HG03439 (cell line): ENCODE results near the gene MEIG1.
A peak's percentile ranks its signal among the peaks of the same experiment; 100 is the strongest.
"Not testable (repeated sequence)": the region's sequence is repeated elsewhere in the genome, so short reads cannot be mapped to it uniquely, and the experiment has no call there.

Source experiments
- ATAC-seq: cut with Tn5 transposase; IDR thresholded peaks from one replicate; pipeline ENCODE4 v1.9.1; 2021; ENCODE audit warnings: mild to moderate bottlenecking, moderate library complexity; ENCODE audit not compliant: unreplicated experiment

MEIG1 gene

GRCh38 chr10:14954001-14954770 lies 5.0 kb upstream of the MEIG1 start, which contains the start of gene DCLRE1C:
Gene DCLRE1C, minus strand, starts transcription at chr10:14954096. Its CDS starts 86 bp downstream, at chr10:14954010.
- ATAC-seq = peak; percentile 75

GRCh38 chr10:14954934-14955333 lies 4.3 kb upstream of the MEIG1 start:
- no peak for ATAC-seq

GRCh38 chr10:14958872-14959220 lies 342 bp upstream of the MEIG1 start:
- ATAC-seq = no peak

GRCh38 chr10:14967897-14968296 lies 8.7 kb downstream of the MEIG1 start:
- no peak for ATAC-seq

GRCh38 chr10:14971867-14972448 lies 12.8 kb downstream of the MEIG1 start:
- ATAC-seq = no peak

- not testable (repeated sequence) for ATAC-seq
These were observed 15.2 kb downstream of the MEIG1 start for GRCh38 chr10:14974153-14974998.

DNA sequence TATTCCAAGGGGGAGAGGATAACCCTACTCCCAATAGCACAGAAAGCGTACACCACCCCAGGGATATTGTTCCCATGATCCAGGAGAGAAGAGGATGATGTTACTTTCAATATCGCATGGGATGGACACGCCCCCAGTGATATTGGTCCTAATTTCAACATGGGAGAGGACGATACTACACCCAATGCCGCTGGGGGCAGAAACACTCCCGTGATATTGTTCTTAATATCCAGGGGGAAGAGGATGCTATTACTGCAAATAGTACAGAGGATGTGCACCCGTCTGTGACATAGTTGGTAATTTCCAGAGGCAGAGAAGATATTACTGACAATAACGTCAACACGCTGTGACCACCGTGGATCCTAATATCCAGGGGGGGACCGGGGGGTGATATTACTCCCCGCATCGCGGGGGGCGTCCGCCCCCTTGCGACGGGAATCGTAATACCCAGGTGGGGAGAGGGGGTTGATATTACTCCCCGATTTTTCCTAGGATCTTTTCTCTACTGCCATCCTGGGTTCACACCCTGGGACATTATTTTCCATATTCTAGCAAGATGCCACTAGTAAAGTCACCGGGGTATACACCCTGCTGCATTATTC lies 16.6 kb downstream of the MEIG1 start:
- ATAC-seq = no peak

GRCh38 chr10:14982744-14983143 lies 23.6 kb downstream of the MEIG1 start:
- ATAC-seq = no peak

- not testable (repeated sequence) for ATAC-seq
These were observed 30.4 kb downstream of the MEIG1 start for GRCh38 chr10:14989552-14989951.

GRCh38 chr10:14991035-14991749 lies 32.0 kb downstream of the MEIG1 start:
- ATAC-seq = not testable (repeated sequence)

- ATAC-seq = not testable (repeated sequence)
These were observed 33.1 kb downstream of the MEIG1 start for GRCh38 chr10:14992336-14992735.

DNA sequence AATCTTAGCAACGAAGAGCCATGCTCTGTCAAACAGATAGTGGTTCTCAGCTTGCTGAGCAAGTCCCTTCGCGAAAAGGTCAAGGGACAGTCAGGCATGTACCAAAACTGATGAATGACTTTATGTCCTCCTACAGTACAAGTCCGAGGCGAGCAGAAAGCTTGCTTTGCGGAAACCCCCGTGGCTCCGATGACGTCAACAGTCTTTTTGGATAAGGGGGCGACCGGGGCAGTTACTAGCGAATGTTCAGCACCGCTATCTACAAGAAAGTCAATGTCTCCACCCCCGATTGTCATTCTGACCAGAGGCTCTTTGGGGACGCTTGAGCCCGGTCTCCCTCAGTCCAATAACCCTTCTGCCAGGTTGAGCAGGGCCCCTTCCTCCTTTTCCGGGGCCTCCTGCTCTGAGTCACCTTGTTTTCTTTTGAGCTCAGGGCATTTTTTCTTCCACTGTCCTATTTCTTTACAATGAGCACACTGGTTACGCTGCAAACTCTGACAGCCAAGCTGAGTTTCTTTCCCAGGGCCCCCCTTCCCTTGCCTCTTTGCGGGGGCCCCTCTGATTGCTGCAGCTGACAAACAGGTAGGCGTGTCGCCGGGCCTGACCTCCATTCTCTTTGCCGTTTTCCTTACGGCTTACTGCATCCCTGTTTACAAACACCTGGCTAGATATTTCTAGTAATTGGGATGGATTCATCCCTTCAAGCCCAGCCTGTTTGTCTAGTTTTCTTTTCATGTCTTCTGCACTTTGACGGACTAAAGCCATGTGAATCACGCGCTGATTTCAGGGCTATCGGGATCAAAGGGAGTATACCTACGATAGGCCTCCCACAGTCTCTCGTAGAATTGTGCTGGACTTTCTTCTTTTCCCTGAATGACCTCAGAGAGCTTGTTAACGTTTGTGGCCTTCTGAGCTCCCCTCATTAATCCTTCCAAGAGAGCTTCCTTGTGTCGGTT lies 34.6 kb downstream of the MEIG1 start:
- not testable (repeated sequence) for ATAC-seq

DNA sequence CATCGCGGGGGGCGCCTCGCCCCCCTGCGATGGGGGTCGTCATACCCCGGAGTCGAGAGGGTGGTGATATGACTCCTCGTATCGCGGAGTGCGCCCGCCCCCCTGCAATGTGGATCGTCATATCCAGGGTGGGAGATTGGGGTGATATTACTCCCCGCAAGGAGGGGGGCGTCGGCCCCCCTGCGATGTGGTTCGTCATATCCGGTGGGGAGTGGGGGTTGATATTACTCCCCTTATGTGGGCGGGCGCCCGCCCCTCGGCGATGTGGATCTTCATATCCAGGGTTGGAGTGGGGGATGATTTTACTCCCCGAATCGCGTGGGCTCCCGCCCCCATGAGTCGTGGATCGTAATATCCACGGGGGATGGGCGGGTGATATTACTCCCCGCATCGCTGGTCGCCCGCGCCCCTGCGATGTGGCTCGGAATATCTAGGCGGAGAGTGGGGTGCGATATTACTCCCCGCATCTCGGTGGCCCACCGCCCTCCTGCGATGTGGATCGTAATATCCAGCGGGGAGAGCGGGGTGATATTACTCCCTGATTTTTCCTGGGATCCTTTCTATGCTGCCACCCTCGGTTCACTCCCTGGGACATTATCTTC lies 36.9 kb downstream of the MEIG1 start:
- ATAC-seq = no peak

GRCh38 chr10:15013530-15013929 lies 54.3 kb downstream of the MEIG1 start:
- ATAC-seq = not testable (repeated sequence)

DNA sequence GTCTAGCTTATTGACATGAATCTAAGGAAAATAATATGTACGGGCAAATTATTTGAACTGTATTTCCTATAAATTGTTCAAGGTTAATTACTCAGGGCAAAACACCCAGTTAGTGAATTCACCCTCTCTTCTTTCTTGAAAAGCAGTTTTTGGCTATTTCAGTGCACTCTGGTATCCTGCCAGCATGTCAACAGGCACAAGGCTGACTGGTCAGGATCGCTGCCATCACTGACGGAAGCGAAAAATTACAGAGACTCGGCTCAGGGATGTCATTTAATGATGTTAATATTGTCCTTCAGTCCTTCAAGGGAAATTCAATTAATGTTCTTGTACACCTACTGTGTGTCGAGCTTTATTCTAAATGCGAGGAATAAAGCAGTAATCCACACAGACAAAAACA lies 56.3 kb downstream of the MEIG1 start:
- ATAC-seq = no peak

GRCh38 chr10:15020966-15021365 lies 61.8 kb downstream of the MEIG1 start:
- ATAC-seq = not testable (repeated sequence)
